Measurements from ENCODE around the gene ADD1. TPM values are rescaled to one million over a fixed set of nuclear protein-coding genes. Genes with fewer than 3 reads are reported as not detected.

Gene ADD1
- total and polyA plus RNA-seq, 8 donors = 262 to 331 (median 304) TPM

- intact Hi-C loops (cut with DNase I) = no loop called here
- Histone ChIP-seq H3K27me3 (no peaks in the 10 kb centered on the region), H3K4me1 (peaks cover 8 to 47% of the 10 kb centered on the region in 2 donors), H3K36me3 (peaks cover 0 to 81% of the 10 kb centered on the region in 2 donors), H3K27ac (no peak overlapping the region), H3K4me3 (no peak overlapping the region), H3K9me3 (no peaks in the 10 kb centered on the region)
- no peak for ATAC-seq
- no peak for TF ChIP-seq CTCF (IDR thresholded peaks at IDR 0.05)
- DNase-seq = peak in 2 of 4 donors; percentile 29 to 50
Observed at GRCh38 chr4:2833671-2834000, 10.0 kb upstream of the ADD1 start.

GRCh38 chr4:2834001-2834921, 9.4 kb upstream of the ADD1 start:
- Histone ChIP-seq H3K27ac (peak overlapping the region in 1 of 2 donors; percentile 60), H3K4me1 (peaks cover 8 to 52% of the 10 kb centered on the region in 2 donors), H3K9me3 (no peaks in the 10 kb centered on the region), H3K4me3 (no peak overlapping the region), H3K36me3 (peaks cover 0 to 75% of the 10 kb centered on the region in 2 donors), H3K27me3 (no peaks in the 10 kb centered on the region)
- no peak for TF ChIP-seq CTCF (IDR thresholded peaks at IDR 0.05)
- intact Hi-C loops (cut with DNase I) = no loop called here
- ATAC-seq = no peak
- peak in 1 of 4 donors; percentile 31 for DNase-seq

- Histone ChIP-seq H3K27me3 (no peaks in the 10 kb centered on the region), H3K36me3 (peaks cover 0 to 58% of the 10 kb centered on the region in 2 donors), H3K9me3 (no peaks in the 10 kb centered on the region), H3K4me3 (no peak overlapping the region), H3K27ac (peak overlapping the region in 1 of 2 donors; percentile 72), H3K4me1 (peaks cover 8 to 53% of the 10 kb centered on the region in 2 donors)
- DNase-seq = peak in 2 of 4 donors; percentile 30 to 64
- no peak for TF ChIP-seq CTCF (IDR thresholded peaks at IDR 0.05)
- intact Hi-C loops (cut with DNase I) = no loop called here
- no peak for ATAC-seq
Observed at GRCh38 chr4:2835978-2836377, 7.7 kb upstream of the ADD1 start.

GRCh38 chr4:2836391-2836859, 7.2 kb upstream of the ADD1 start:
- H3K4me1 ChIP-seq = peaks cover 8 to 53% of the 10 kb centered on the region in 2 donors
- no peak overlapping the region for H3K4me3 ChIP-seq
- DNase-seq (peak in 2 of 4 donors; percentile 33 to 69), ATAC-seq (no peak)
- peak overlapping the region; percentile 34 to 72 for H3K27ac ChIP-seq
- no peak for TF ChIP-seq CTCF (IDR thresholded peaks at IDR 0.05)
- H3K27me3 ChIP-seq = no peaks in the 10 kb centered on the region
- no peaks in the 10 kb centered on the region for H3K9me3 ChIP-seq
- intact Hi-C loops (cut with DNase I) = no loop called here
- H3K36me3 ChIP-seq = peaks cover 0 to 53% of the 10 kb centered on the region in 2 donors
